IMR-90 (cell line): ENCODE measurements around the gene AIFM2. TPM values are rescaled to one million over a fixed set of nuclear protein-coding genes. Genes with fewer than 3 reads are reported as not detected.

Experiments
- ATAC-seq: fragments of 200-7000 bp; cut with Tn5 transposase; 2 replicates; pipeline ENCODE4 v1.9.1; 2020; ENCODE audit warnings: low read depth, mild to moderate bottlenecking, moderate library complexity
- BruUV-seq: library from RNA; stranded (reverse); fragments of 400-500 nt; replicated peaks from 2 replicates; lab custom pipeline; 2021; lab: Mats Ljungman, UMichigan
- CTCF ChIA-PET: fragments of 300-600 bp; formaldehyde crosslinking; extraction: SDS; loops from one replicate; lab custom pipeline; 2021; ENCODE audit warnings: antibody characterized with exemption; lab: Yijun Ruan, JAX
- POLR2A ChIA-PET: fragments of 300-600 bp; sonication (Branson Sonifier 250); formaldehyde crosslinking; loops from one replicate; lab custom pipeline; 2022; ENCODE audit warnings: antibody characterized with exemption; ENCODE audit not compliant: unreplicated experiment; lab: Charles Lee
- DNase-seq: peaks from one replicate; pipeline ENCODE4 v3.0.0; 2013
- H2AFZ ChIP-seq: replicated peaks from 2 replicates; pipeline ENCODE3; 2013; ENCODE audit warnings: low read length, mild to moderate bottlenecking; ENCODE audit not compliant: poor library complexity
- H2AK5ac ChIP-seq: 2 replicates; pipeline ENCODE4 v1.6.1; 2013; ENCODE audit warnings: low read depth, low read length, inconsistent platforms
- H2AK9ac ChIP-seq: replicated peaks from 2 replicates; pipeline ENCODE3; 2013; ENCODE audit warnings: mild to moderate bottlenecking, low read depth, low read length, moderate library complexity; ENCODE audit not compliant: poor library complexity
- H2BK120ac ChIP-seq: 2 replicates; pipeline ENCODE4 v1.6.1; 2013; ENCODE audit warnings: low read depth, low read length, inconsistent platforms
- H2BK15ac ChIP-seq: 3 replicates; pipeline ENCODE4 v1.6.1; 2013; ENCODE audit warnings: low read depth, low read length, inconsistent platforms
- H2BK20ac ChIP-seq: 2 replicates; pipeline ENCODE4 v1.6.1; 2013; ENCODE audit warnings: low read depth, mild to moderate bottlenecking, inconsistent platforms, low read length, moderate library complexity
- H2BK5ac ChIP-seq: 2 replicates; pipeline ENCODE4 v1.6.1; 2013; ENCODE audit warnings: mild to moderate bottlenecking, low read depth, low read length, inconsistent platforms; ENCODE audit not compliant: poor library complexity, severe bottlenecking
- H3K14ac ChIP-seq: replicated peaks from 2 replicates; pipeline ENCODE4 v1.6.1; 2013; ENCODE audit warnings: low read depth, low read length, inconsistent platforms
- H3K18ac ChIP-seq: 2 replicates; pipeline ENCODE4 v1.6.1; 2013; ENCODE audit warnings: low read depth, low read length, control low read depth
- H3K23ac ChIP-seq: 2 replicates; pipeline ENCODE4 v1.6.1; 2013; ENCODE audit warnings: low read depth, low read length, inconsistent platforms
- H3K27ac ChIP-seq: 2 replicates; pipeline ENCODE4 v1.5.1; 2013; ENCODE audit warnings: mild to moderate bottlenecking, control low read depth, low read length; ENCODE audit not compliant: insufficient read depth
- H3K27me3 ChIP-seq: 2 replicates; pipeline ENCODE4 v1.6.1; 2013; ENCODE audit warnings: low read length; ENCODE audit not compliant: control insufficient read depth, insufficient read depth
- H3K36me3 ChIP-seq: 2 replicates; pipeline ENCODE4 v1.6.1; 2013; ENCODE audit warnings: low read length, mixed read lengths; ENCODE audit not compliant: control insufficient read depth, insufficient read depth
- H3K4ac ChIP-seq: 2 replicates; pipeline ENCODE4 v1.6.1; 2013; ENCODE audit warnings: low read depth, low read length, inconsistent platforms
- H3K4me1 ChIP-seq: 2 replicates; pipeline ENCODE4 v1.6.1; 2013; ENCODE audit warnings: low read length, mixed read lengths; ENCODE audit not compliant: control insufficient read depth, insufficient read depth
- H3K4me2 ChIP-seq: 2 replicates; pipeline ENCODE4 v1.6.1; 2013; ENCODE audit warnings: low read depth, mild to moderate bottlenecking, control low read depth, low read length, moderate library complexity
- H3K4me3 ChIP-seq: 2 replicates; pipeline ENCODE4 v1.5.1; 2013; ENCODE audit warnings: low read depth, mild to moderate bottlenecking, control low read depth, low read length, moderate library complexity; ENCODE audit not compliant: insufficient read depth
- H3K56ac ChIP-seq: 2 replicates; pipeline ENCODE4 v1.6.1; 2013; ENCODE audit warnings: low read length, inconsistent platforms; ENCODE audit not compliant: insufficient read depth; ENCODE audit errors: extremely low read depth
- H3K79me1 ChIP-seq, 2 experiments: 2 replicates each; pipeline ENCODE4 v1.6.1; 2013; ENCODE audit warnings: low read length in 2 of 2, inconsistent platforms in 1 of 2, low read depth in 1 of 2
- H3K9ac ChIP-seq: 2 replicates; pipeline ENCODE4 v1.6.1; 2013; ENCODE audit warnings: low read depth, low read length, control low read depth
- H3K9me1 ChIP-seq: 2 replicates; pipeline ENCODE4 v1.6.1; 2013; ENCODE audit warnings: low read length, inconsistent platforms; ENCODE audit not compliant: insufficient read depth
- H3K9me3 ChIP-seq: 2 replicates; pipeline ENCODE4 v1.6.1; 2013; ENCODE audit warnings: low read length; ENCODE audit not compliant: control insufficient read depth, insufficient read depth
- H4K20me1 ChIP-seq: 2 replicates; pipeline ENCODE4 v1.6.1; 2013; ENCODE audit warnings: low read length, inconsistent platforms; ENCODE audit not compliant: insufficient read depth
- H4K5ac ChIP-seq: 2 replicates; pipeline ENCODE4 v1.6.1; 2013; ENCODE audit warnings: mild to moderate bottlenecking, low read depth, low read length, control low read depth
- H4K8ac ChIP-seq, 2 experiments: 2 replicates each; pipeline ENCODE4 v1.6.1; 2013; ENCODE audit warnings: low read depth in 2 of 2, low read length in 2 of 2, control low read depth in 1 of 2, inconsistent platforms in 1 of 2
- H4K91ac ChIP-seq: 2 replicates; pipeline ENCODE4 v1.6.1; 2013; ENCODE audit warnings: low read depth, low read length, inconsistent platforms; ENCODE audit not compliant: insufficient read depth
- NFE2L2 ChIP-seq: fragments of 150-350 bp; IDR thresholded peaks from 2 replicates; pipeline ENCODE4 v1.6.1; 2016; ENCODE audit warnings: low read depth, mild to moderate bottlenecking, low read length
- SMC3 ChIP-seq: fragments of 150-350 bp; IDR thresholded peaks from 2 replicates; pipeline ENCODE4 v1.6.1; 2016; ENCODE audit warnings: low read depth, mild to moderate bottlenecking, antibody characterized with exemption, low read length, moderate library complexity
- WGBS, 2 experiments: methylation state at CpG; one replicate each; pipeline versions ENCODE4 v1.1.5 to v1.1.7; 2013; ENCODE audit warnings: missing lambda C conversion rate in 2 of 2; ENCODE audit not compliant: insufficient read length in 1 of 2; ENCODE audit errors: extremely low coverage in 2 of 2; 5-methylcytosine and 5-hydroxymethylcytosine counted together
- dilution Hi-C: fragments of 300-500 bp; cut with HindIII; formaldehyde crosslinking; loops from one replicate; pipeline ENCODE4 v1.14.3; 2018; ENCODE audit warnings: low sequenced_read_pairs; ENCODE audit not compliant: unreplicated experiment
- in situ Hi-C: fragments of 300-500 bp; cut with MboI; formaldehyde crosslinking; loops from 3 replicates; pipeline ENCODE4 v1.14.3; 2019; ENCODE audit warnings: low sequenced_read_pairs, inconsistent platforms, mixed read lengths
- intact Hi-C: fragments of 100-400 bp; cut with micrococcal nuclease; formaldehyde crosslinking; loops from 2 replicates; pipeline ENCODE4 v1.10.0; 2022
- polyA plus RNA-seq, 3 experiments: library from polyadenylated mRNA; depleted of rRNA; stranded (reverse); fragments of >200 nt; gene quantifications; 2 replicates each; pipeline ENCODE4 v1.2.3, GENCODE V29; 2012; ENCODE audit warnings: low replicate concordance in 1 of 3
- total RNA-seq: library from RNA; depleted of rRNA; stranded (reverse); fragments of >200 nt; gene quantifications from 2 replicates; pipeline ENCODE4 v1.2.3, GENCODE V29; 2012

Gene AIFM2
- total and polyA plus RNA-seq, 2 of the 4 experiments (the other 2 are of a cell fraction), result 2.0 to 4.6 TPM

DNA sequence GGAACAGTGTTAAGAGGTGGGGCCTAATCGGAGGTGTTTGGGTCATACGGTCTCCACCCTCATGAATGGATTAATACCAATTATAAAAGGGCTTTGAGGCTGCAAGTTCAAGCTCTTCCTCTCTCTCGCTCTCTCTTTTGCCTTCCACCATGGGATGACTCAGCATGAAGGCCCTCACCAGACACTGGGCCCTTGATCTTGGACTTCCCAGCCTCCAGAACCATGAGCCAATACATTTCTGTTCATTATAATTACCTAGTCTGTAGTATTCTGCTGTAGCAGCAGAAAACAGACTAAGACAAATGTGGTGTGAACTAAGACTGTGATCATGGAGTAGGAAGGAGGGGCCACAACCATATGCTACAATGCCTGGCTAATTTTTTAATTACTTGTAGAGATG lies 7.7 kb downstream of the AIFM2 start:
- Histone ChIP-seq H3K23ac (no peak overlapping the region), H2BK20ac (no peak overlapping the region), H3K9ac (no peak overlapping the region), H4K5ac (no peak overlapping the region), H3K18ac (no peak overlapping the region), H3K4me2 (no peak overlapping the region), H3K36me3 (peaks cover 28% of the 10 kb centered on the region), H2AK9ac (no peak overlapping the region), H3K9me3 (0 out of 2 replicates have a peak, but pooled peaks cover 2% of the 10 kb centered on the region), H3K4me3 (no peak overlapping the region), H2AK5ac (no peak overlapping the region), H4K91ac (no peak overlapping the region), H3K27me3 (no peaks in the 10 kb centered on the region), H4K8ac (no peak overlapping the region), H4K20me1 (0 out of 2 replicates have a peak, but pooled peaks cover 7% of the 10 kb centered on the region), H2BK5ac (no peak overlapping the region), H2AFZ (no peak overlapping the region), H3K27ac (no peak overlapping the region), H2BK15ac (no peak overlapping the region), H2BK120ac (no peak overlapping the region), H3K79me1 (peaks cover 14 to 27% of the 10 kb centered on the region in 2 experiments), H3K9me1 (peaks cover 7% of the 10 kb centered on the region), H3K56ac (no peak overlapping the region), H3K4ac (no peak overlapping the region), H3K14ac (no peak overlapping the region), H3K4me1 (no peaks in the 10 kb centered on the region; the same call in 1 of the 2 replicates)
- BruUV-seq, result no TSS peak
- peak; percentile 44; the same call in 1 of the 2 replicates for TF ChIP-seq NFE2L2
- no peak for TF ChIP-seq SMC3
- no CpG with 5 or more reads among the region's 3 CpGs for WGBS, 2 experiments
- dilution Hi-C loops, result no loop called here
- in situ Hi-C loops, result no loop called here
- ATAC-seq (no peak), DNase-seq (no peak)
- ChIA-PET CTCF (no interaction called here), POLR2A (no interaction called here)
- intact Hi-C loops, result no loop called here
